ENCODE data around the gene PNMA8A. TPM values are rescaled to one million over a fixed set of nuclear protein-coding genes. Genes with fewer than 3 reads are reported as not detected.

PNMA8A gene
- total and polyA plus RNA-seq, 2 donors (not counting 1 experiment from before 2014, with no cell fraction given) = not detected

- Mint-ChIP-seq H3K9me3 (ENCODE audit: insufficient read depth) (no peaks in the 10 kb centered on the region), H3K4me3 (no peak overlapping the region), H3K27me3 (peaks cover 68% of the 10 kb centered on the region), H3K27ac (no peak overlapping the region), H3K4me1 (peaks cover 18% of the 10 kb centered on the region)
- TF ChIP-seq EZH2 (IDR thresholded peaks at IDR 0.05; ENCODE audit: borderline replicate concordance, insufficient read depth, low read depth, low read length, poor library complexity, severe bottlenecking) (no peak), CTCF (IDR thresholded peaks at IDR 0.05) (no peak)
- no peak for ATAC-seq (ENCODE audit: low read depth)
- Histone ChIP-seq H3K4me3 (ENCODE audit: control extremely low read depth in 1 of 5, extremely low read depth in 1 of 5, insufficient read depth in 1 of 5, low read depth in 2 of 5, low read length in 4 of 5) (no peak overlapping the region), H3K4me2 (replicated peaks; ENCODE audit: low read depth, low read length, poor library complexity, severe bottlenecking) (no peak overlapping the region), H2AFZ (ENCODE audit: insufficient read depth, low read depth, low read length, poor library complexity, severe bottlenecking) (no peak overlapping the region), H4K20me1 (ENCODE audit: control insufficient read depth, insufficient read depth, low read length, poor library complexity, severe bottlenecking) (no peaks in the 10 kb centered on the region), H3K36me3 (replicated peaks in 1 of 2; ENCODE audit: control extremely low read depth in 1 of 2, control insufficient read depth in 1 of 2, extremely low read depth in 1 of 2, insufficient read depth in 2 of 2, low read length in 1 of 2) (no peaks in the 10 kb centered on the region), H3K27me3 (replicated peaks in 1 of 4; ENCODE audit: control extremely low read depth in 1 of 4, control insufficient read depth in 3 of 4, insufficient read depth in 4 of 4, low read length in 3 of 4) (peaks cover 0 to 56% (median 33%) of the 10 kb centered on the region in 4 experiments), H3K9me3 (ENCODE audit: control extremely low read depth in 1 of 3, control insufficient read depth in 2 of 3, insufficient read depth in 1 of 3, low read length in 2 of 3) (peaks cover 0 to 36% (median 0%) of the 10 kb centered on the region in 3 donors), H3K4me1 (ENCODE audit: control insufficient read depth in 2 of 2, insufficient read depth in 2 of 2, low read length in 2 of 2) (peaks cover 21 to 33% of the 10 kb centered on the region in 2 donors), H3K27ac (ENCODE audit: low read length in 2 of 2) (no peak overlapping the region), H3K79me2 (ENCODE audit: control insufficient read depth, insufficient read depth, low read length) (no peaks in the 10 kb centered on the region), H3K9ac (ENCODE audit: low read length) (no peak overlapping the region)
- 88% methylated on average over 3 of the region's 3 CpGs for WGBS (ENCODE audit: insufficient coverage)
- no peak for DNase-seq
- intact Hi-C loops (cut with micrococcal nuclease) = loop anchor here (2.0 kb wide), 1 partner anchor 206 kb away; no protein-coding TSS in a partner anchor
- CTCF ChIA-PET = no interaction called here
- POLR2A ChIA-PET = no interaction called here
Measured at GRCh38 chr19:46486358-46486757, 15.0 kb upstream of the PNMA8A start.

- Histone ChIP-seq H3K27me3 (replicated peaks in 1 of 4; ENCODE audit: control extremely low read depth in 1 of 4, control insufficient read depth in 3 of 4, insufficient read depth in 4 of 4, low read length in 3 of 4) (peaks cover 0 to 40% (median 24%) of the 10 kb centered on the region in 4 experiments), H3K9ac (ENCODE audit: low read length) (no peak overlapping the region), H3K79me2 (ENCODE audit: control insufficient read depth, insufficient read depth, low read length) (no peaks in the 10 kb centered on the region), H3K4me1 (ENCODE audit: control insufficient read depth in 2 of 2, insufficient read depth in 2 of 2, low read length in 2 of 2) (peaks cover 13 to 20% of the 10 kb centered on the region in 2 donors), H2AFZ (ENCODE audit: insufficient read depth, low read depth, low read length, poor library complexity, severe bottlenecking) (no peak overlapping the region), H3K9me3 (ENCODE audit: control extremely low read depth in 1 of 3, control insufficient read depth in 2 of 3, insufficient read depth in 1 of 3, low read length in 2 of 3) (peaks cover 0 to 19% (median 0%) of the 10 kb centered on the region in 3 donors), H3K4me2 (replicated peaks; ENCODE audit: low read depth, low read length, poor library complexity, severe bottlenecking) (no peak overlapping the region), H3K4me3 (ENCODE audit: control extremely low read depth in 1 of 5, extremely low read depth in 1 of 5, insufficient read depth in 1 of 5, low read depth in 2 of 5, low read length in 4 of 5) (no peak overlapping the region), H3K36me3 (replicated peaks in 1 of 2; ENCODE audit: control extremely low read depth in 1 of 2, control insufficient read depth in 1 of 2, extremely low read depth in 1 of 2, insufficient read depth in 2 of 2, low read length in 1 of 2) (no peaks in the 10 kb centered on the region), H3K27ac (ENCODE audit: low read length in 2 of 2) (no peak overlapping the region), H4K20me1 (ENCODE audit: control insufficient read depth, insufficient read depth, low read length, poor library complexity, severe bottlenecking) (no peaks in the 10 kb centered on the region)
- Mint-ChIP-seq H3K27ac (no peak overlapping the region), H3K4me3 (no peak overlapping the region), H3K27me3 (peaks cover 58% of the 10 kb centered on the region), H3K9me3 (ENCODE audit: insufficient read depth) (no peaks in the 10 kb centered on the region), H3K4me1 (peaks cover 14% of the 10 kb centered on the region)
- no peak for DNase-seq
- no peak for TF ChIP-seq CTCF (IDR thresholded peaks at IDR 0.05)
- CTCF ChIA-PET = interaction anchor here (1.1 kb wide), 1 partner anchor 89 kb away, joined by 4 read pairs; no protein-coding TSS in a partner anchor
- 83% methylated on average over 3 of the region's 4 CpGs for WGBS (ENCODE audit: insufficient coverage)
- no peak for ATAC-seq (ENCODE audit: low read depth)
- POLR2A ChIA-PET = no interaction called here
- intact Hi-C loops (cut with micrococcal nuclease) = no loop called here
Measured at GRCh38 chr19:46484656-46485055, 13.3 kb upstream of the PNMA8A start.

Data from B cell (primary cell).